A172 (cell line): ENCODE data around the gene SORBS1. TPM values are rescaled to one million over a fixed set of nuclear protein-coding genes. Genes with fewer than 3 reads are reported as not detected.

Experiments used
- DNase-seq: peaks from one replicate; pipeline ENCODE4 v3.0.0-alpha.2; 2015; ENCODE audit warnings: low spot score
- total RNA-seq: library from RNA; depleted of rRNA; stranded (reverse); fragments of >200 nt; shearing (Covaris generic); gene quantifications from 2 replicates; pipeline ENCODE4 v1.2.3, GENCODE V29; 2014

Gene SORBS1
- total RNA-seq, 1 experiment from 2014 or later: 2.5 TPM

GRCh38 chr10:95462740-95463667, 98.2 kb downstream of the SORBS1 start:
- no peak for DNase-seq

- DNase-seq: no peak
Observed at GRCh38 chr10:95461611-95462010, 99.6 kb downstream of the SORBS1 start.

GRCh38 chr10:95459446-95460045, 101.6 kb downstream of the SORBS1 start:
- DNase-seq: no peak

GRCh38 chr10:95458871-95459270, 102.3 kb downstream of the SORBS1 start:
- DNase-seq: no peak

- DNase-seq: no peak
Observed at GRCh38 chr10:95458014-95458413, 103.2 kb downstream of the SORBS1 start.

GRCh38 chr10:95457319-95457886, 103.8 kb downstream of the SORBS1 start:
- no peak for DNase-seq

- no peak for DNase-seq
Observed at GRCh38 chr10:95456516-95456915, 104.7 kb downstream of the SORBS1 start.

- DNase-seq: no peak
Observed at GRCh38 chr10:95454940-95455339, 106.2 kb downstream of the SORBS1 start.

- no peak for DNase-seq
Observed at GRCh38 chr10:95454356-95454755, 106.8 kb downstream of the SORBS1 start.

GRCh38 chr10:95451568-95452524, 109.3 kb downstream of the SORBS1 start:
- DNase-seq: peak; percentile 7

- no peak for DNase-seq
Observed at GRCh38 chr10:95451150-95451549, 110.0 kb downstream of the SORBS1 start.

- DNase-seq: no peak
Observed at GRCh38 chr10:95450188-95450587, 111.0 kb downstream of the SORBS1 start.

GRCh38 chr10:95447685-95448084, 113.5 kb downstream of the SORBS1 start:
- no peak for DNase-seq

- peak; percentile 81 for DNase-seq
Observed at GRCh38 chr10:95445837-95446486, 115.2 kb downstream of the SORBS1 start.

GRCh38 chr10:95445223-95445836, 115.8 kb downstream of the SORBS1 start:
- peak; percentile 83 for DNase-seq

- no peak for DNase-seq
Observed at GRCh38 chr10:95444792-95445191, 116.4 kb downstream of the SORBS1 start.

- no peak for DNase-seq
Observed at GRCh38 chr10:95443636-95444035, 117.5 kb downstream of the SORBS1 start.

- DNase-seq: no peak
Observed at GRCh38 chr10:95442341-95442740, 118.8 kb downstream of the SORBS1 start.

GRCh38 chr10:95441547-95441923, 119.6 kb downstream of the SORBS1 start:
- no peak for DNase-seq

GRCh38 chr10:95440756-95441546, 120.2 kb downstream of the SORBS1 start:
- peak; percentile 35 for DNase-seq
